ENCODE data around the gene TBCE.

- TF ChIP-seq CTCF (IDR thresholded peaks at IDR 0.05) (no peak), EP300 (IDR thresholded peaks at IDR 0.05) (no peak), POLR2A (IDR thresholded peaks at IDR 0.05) (no peak)
These were observed 87.9 kb downstream of the TBCE start for GRCh38 chr1:235455097-235455496.
